Loucy (cell line): ENCODE measurements around the gene IFNE.

Experiments used
- H2AFZ ChIP-seq: fragments of 200-600 bp; sonication (generic); 2 replicates; pipeline ENCODE4 v1.6.0; 2016; ENCODE audit warnings: antibody characterized with exemption, mild to moderate bottlenecking, low read length, moderate library complexity
- H3F3A ChIP-seq: fragments of 200-600 bp; 2 replicates; pipeline ENCODE4 v1.6.0; 2016; ENCODE audit warnings: antibody characterized with exemption, low read depth, mild to moderate bottlenecking
- H3K27me3 ChIP-seq: fragments of 200-600 bp; sonication (generic); 2 replicates; pipeline ENCODE4 v1.6.1; 2014; ENCODE audit warnings: low read length, mild to moderate bottlenecking; ENCODE audit not compliant: insufficient read depth, poor library complexity, severe bottlenecking
- H3K36me3 ChIP-seq: fragments of 200-600 bp; sonication (generic); 2 replicates; pipeline ENCODE4 v1.6.1; 2016; ENCODE audit warnings: low read length; ENCODE audit not compliant: insufficient read depth
- H3K4me1 ChIP-seq: fragments of 200-600 bp; sonication (generic); 2 replicates; pipeline ENCODE4 v1.5.1; 2014; ENCODE audit warnings: low read length, mild to moderate bottlenecking; ENCODE audit not compliant: insufficient read depth, poor library complexity, severe bottlenecking
- H3K4me2 ChIP-seq: fragments of 200-600 bp; sonication (generic); 2 replicates; pipeline ENCODE4 v1.6.0; 2014; ENCODE audit warnings: antibody characterized with exemption, low read length, low read depth, mild to moderate bottlenecking; ENCODE audit not compliant: poor library complexity, severe bottlenecking
- H3K4me3 ChIP-seq: fragments of 200-600 bp; sonication (generic); 2 replicates; pipeline ENCODE4 v1.5.1; 2014; ENCODE audit warnings: low read length, mild to moderate bottlenecking, mixed read lengths; ENCODE audit not compliant: poor library complexity, severe bottlenecking
- H3K79me2 ChIP-seq: fragments of 200-600 bp; sonication (generic); 2 replicates; pipeline ENCODE4 v1.6.1; 2014; ENCODE audit warnings: low read length; ENCODE audit not compliant: insufficient read depth
- H3K9ac ChIP-seq: fragments of 200-600 bp; sonication (generic); 2 replicates; pipeline ENCODE4 v1.6.0; 2014; ENCODE audit warnings: mild to moderate bottlenecking, low read depth, low read length, moderate library complexity; ENCODE audit not compliant: poor library complexity, severe bottlenecking
- H3K9me2 ChIP-seq: fragments of 200-600 bp; sonication (generic); replicated peaks from 2 replicates; pipeline ENCODE4 v1.6.1; 2016; ENCODE audit warnings: low read depth, low read length, mixed read lengths
- H3K9me3 ChIP-seq: fragments of 200-600 bp; sonication (generic); 2 replicates; pipeline ENCODE4 v1.6.1; 2014; ENCODE audit warnings: mild to moderate bottlenecking, antibody characterized with exemption, low read length, low read depth; ENCODE audit not compliant: insufficient read depth
- H4K20me1 ChIP-seq: fragments of 200-600 bp; sonication (generic); 2 replicates; pipeline ENCODE4 v1.6.0; 2014; ENCODE audit warnings: antibody characterized with exemption, low read length, mild to moderate bottlenecking; ENCODE audit not compliant: insufficient read depth, poor library complexity, severe bottlenecking
- CTCF ChIP-seq: fragments of 200-600 bp; sonication (generic); conservative IDR thresholded peaks from 2 replicates; pipeline ENCODE4 v1.5.1; 2014; ENCODE audit warnings: mild to moderate bottlenecking, antibody characterized with exemption, low read length
- EZH2phosphoT487 ChIP-seq: fragments of 200-600 bp; IDR thresholded peaks from 2 replicates; pipeline ENCODE4 v1.6.1; 2018; ENCODE audit warnings: antibody characterized with exemption, mild to moderate bottlenecking, moderate library complexity, borderline replicate concordance

Gene IFNE

GRCh38 chr9:21473236-21473635 is 8.9 kb downstream of the IFNE start:
- H3K4me2 ChIP-seq: no peak overlapping the region
- H3K9me3 ChIP-seq: no peaks in the 10 kb centered on the region
- H3K9ac ChIP-seq: no peak overlapping the region
- H3F3A ChIP-seq: no peaks in the 10 kb centered on the region
- TF ChIP-seq CTCF (peak; percentile 34), EZH2phosphoT487 (no peak)
- H3K79me2 ChIP-seq: no peaks in the 10 kb centered on the region
- no peaks in the 10 kb centered on the region for H3K36me3 ChIP-seq
- no peak overlapping the region for H3K4me3 ChIP-seq
- no peaks in the 10 kb centered on the region for H4K20me1 ChIP-seq
- no peaks in the 10 kb centered on the region for H3K27me3 ChIP-seq
- H2AFZ ChIP-seq: no peak overlapping the region
- H3K9me2 ChIP-seq: no peaks in the 10 kb centered on the region
- H3K4me1 ChIP-seq: no peaks in the 10 kb centered on the region

DNA sequence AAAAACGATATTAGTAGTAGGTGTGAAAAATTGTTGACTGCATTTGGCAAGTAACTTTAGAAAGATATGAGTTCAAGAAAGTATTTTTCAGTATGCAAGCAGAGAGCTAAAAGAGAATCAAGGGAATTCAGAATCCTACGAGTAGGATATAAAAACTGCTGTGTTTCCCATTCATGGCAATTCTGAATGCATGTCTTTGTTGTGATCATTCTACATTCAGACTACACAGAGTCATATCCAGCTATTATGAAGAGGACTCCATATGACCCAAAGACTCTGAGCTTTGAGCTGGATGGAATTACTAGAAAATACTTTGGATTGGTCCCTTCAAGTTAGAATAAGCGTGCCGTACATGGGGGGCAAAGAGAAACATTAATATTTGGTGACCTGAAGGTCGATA is 12.0 kb downstream of the IFNE start:
- TF ChIP-seq CTCF (no peak), EZH2phosphoT487 (no peak)
- Histone ChIP-seq H3K79me2 (no peaks in the 10 kb centered on the region), H3K4me1 (no peaks in the 10 kb centered on the region)

DNA sequence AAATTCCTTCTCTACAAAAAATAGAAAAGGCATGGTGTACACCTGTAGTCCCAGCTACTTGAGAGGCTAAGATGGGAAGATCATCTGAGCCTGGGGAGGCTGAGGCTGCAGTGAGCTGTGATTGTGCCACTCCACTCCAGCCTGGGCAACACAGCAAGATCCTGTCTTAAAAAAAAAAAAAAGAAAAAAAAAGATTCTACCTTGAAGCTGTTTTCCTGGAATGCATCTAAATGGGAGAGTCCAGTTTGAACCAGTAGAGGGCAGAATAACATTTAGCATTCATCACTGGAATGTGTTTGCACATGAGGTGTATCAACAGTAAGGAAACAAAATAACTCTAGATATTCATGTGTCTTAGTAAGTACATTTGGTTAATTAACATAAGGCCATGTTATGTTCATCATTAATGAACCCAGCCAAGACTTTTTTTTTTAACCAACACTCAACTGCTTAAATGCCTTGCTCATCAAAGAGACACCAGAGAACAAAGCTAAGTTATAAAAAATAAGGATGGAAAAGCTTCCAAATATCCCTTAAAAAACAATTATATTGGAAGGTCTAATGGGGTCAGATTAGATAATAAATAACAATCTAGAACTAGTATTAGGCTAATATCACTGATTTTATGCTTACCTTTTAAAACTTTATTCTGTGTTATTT is 16.1 kb downstream of the IFNE start:
- no peaks in the 10 kb centered on the region for H3K4me1 ChIP-seq
- H3F3A ChIP-seq: no peaks in the 10 kb centered on the region
- no peaks in the 10 kb centered on the region for H3K36me3 ChIP-seq
- H3K79me2 ChIP-seq: no peaks in the 10 kb centered on the region
- TF ChIP-seq CTCF: peak; percentile 66
- TF ChIP-seq EZH2phosphoT487: no peak
- no peak overlapping the region for H3K9ac ChIP-seq
- no peaks in the 10 kb centered on the region for H4K20me1 ChIP-seq
- no peaks in the 10 kb centered on the region for H3K9me3 ChIP-seq
- H3K27me3 ChIP-seq: no peaks in the 10 kb centered on the region
- no peak overlapping the region for H3K4me2 ChIP-seq
- no peak overlapping the region for H3K4me3 ChIP-seq
- no peaks in the 10 kb centered on the region for H3K9me2 ChIP-seq
- no peak overlapping the region for H2AFZ ChIP-seq

More for the DNA sequence above, 12.0 kb downstream of the IFNE start:
- Histone ChIP-seq H3K27me3 (no peaks in the 10 kb centered on the region), H3F3A (no peaks in the 10 kb centered on the region), H3K36me3 (no peaks in the 10 kb centered on the region), H2AFZ (no peak overlapping the region), H3K9ac (no peak overlapping the region), H3K9me2 (no peaks in the 10 kb centered on the region), H3K4me2 (no peak overlapping the region), H3K4me3 (no peak overlapping the region), H4K20me1 (no peaks in the 10 kb centered on the region), H3K9me3 (no peaks in the 10 kb centered on the region)
